GM23338 (cell line): Measurements from ENCODE around the gene PCGF6.

Experiments used
- POLR2AphosphoS5 ChIP-seq: IDR thresholded peaks from 2 replicates; pipeline ENCODE4 v1.6.1; 2016; ENCODE audit warnings: antibody characterized with exemption, low read depth
- TF ChIP-seq, protein P1 (sequence below): IDR thresholded peaks from one replicate; pipeline ENCODE4 v1.6.1; 2018; ENCODE audit warnings: antibody characterized with exemption; ENCODE audit not compliant: unreplicated experiment
- TF ChIP-seq, protein P2 (sequence below), 2 experiments: fragments of 200-600 bp in 1 of 2; sonication (generic) in 1 of 2; conservative IDR thresholded peaks; 2 replicates each; pipeline versions ENCODE4 v1.5.1 to v1.6.1; 2016 to 2017; ENCODE audit warnings: antibody characterized with exemption in 2 of 2, low read depth in 2 of 2, mild to moderate bottlenecking in 2 of 2, moderate library complexity in 1 of 2

DNA sequence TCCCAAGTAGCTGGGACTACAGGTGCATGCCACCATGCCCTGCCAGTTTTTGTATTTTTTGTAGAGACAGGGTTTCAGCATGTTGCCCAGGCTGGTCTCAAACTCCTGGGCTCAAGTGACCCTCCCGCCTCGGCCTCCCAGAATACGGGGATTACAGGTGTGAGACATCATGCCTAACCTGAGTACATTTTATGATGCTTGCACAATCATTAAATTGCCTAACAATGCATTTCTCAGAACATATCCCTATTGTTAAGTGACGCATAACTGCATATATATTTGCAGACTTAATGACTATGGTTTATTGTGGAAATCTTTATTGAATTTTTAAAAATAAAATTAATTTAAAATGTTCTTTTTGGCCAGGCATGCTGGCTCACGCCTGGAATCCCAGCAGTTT is 43.3 kb downstream of the PCGF6 start:
- TF ChIP-seq, protein P1, sequence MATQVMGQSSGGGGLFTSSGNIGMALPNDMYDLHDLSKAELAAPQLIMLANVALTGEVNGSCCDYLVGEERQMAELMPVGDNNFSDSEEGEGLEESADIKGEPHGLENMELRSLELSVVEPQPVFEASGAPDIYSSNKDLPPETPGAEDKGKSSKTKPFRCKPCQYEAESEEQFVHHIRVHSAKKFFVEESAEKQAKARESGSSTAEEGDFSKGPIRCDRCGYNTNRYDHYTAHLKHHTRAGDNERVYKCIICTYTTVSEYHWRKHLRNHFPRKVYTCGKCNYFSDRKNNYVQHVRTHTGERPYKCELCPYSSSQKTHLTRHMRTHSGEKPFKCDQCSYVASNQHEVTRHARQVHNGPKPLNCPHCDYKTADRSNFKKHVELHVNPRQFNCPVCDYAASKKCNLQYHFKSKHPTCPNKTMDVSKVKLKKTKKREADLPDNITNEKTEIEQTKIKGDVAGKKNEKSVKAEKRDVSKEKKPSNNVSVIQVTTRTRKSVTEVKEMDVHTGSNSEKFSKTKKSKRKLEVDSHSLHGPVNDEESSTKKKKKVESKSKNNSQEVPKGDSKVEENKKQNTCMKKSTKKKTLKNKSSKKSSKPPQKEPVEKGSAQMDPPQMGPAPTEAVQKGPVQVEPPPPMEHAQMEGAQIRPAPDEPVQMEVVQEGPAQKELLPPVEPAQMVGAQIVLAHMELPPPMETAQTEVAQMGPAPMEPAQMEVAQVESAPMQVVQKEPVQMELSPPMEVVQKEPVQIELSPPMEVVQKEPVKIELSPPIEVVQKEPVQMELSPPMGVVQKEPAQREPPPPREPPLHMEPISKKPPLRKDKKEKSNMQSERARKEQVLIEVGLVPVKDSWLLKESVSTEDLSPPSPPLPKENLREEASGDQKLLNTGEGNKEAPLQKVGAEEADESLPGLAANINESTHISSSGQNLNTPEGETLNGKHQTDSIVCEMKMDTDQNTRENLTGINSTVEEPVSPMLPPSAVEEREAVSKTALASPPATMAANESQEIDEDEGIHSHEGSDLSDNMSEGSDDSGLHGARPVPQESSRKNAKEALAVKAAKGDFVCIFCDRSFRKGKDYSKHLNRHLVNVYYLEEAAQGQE = no peak
- TF ChIP-seq, protein P2, sequence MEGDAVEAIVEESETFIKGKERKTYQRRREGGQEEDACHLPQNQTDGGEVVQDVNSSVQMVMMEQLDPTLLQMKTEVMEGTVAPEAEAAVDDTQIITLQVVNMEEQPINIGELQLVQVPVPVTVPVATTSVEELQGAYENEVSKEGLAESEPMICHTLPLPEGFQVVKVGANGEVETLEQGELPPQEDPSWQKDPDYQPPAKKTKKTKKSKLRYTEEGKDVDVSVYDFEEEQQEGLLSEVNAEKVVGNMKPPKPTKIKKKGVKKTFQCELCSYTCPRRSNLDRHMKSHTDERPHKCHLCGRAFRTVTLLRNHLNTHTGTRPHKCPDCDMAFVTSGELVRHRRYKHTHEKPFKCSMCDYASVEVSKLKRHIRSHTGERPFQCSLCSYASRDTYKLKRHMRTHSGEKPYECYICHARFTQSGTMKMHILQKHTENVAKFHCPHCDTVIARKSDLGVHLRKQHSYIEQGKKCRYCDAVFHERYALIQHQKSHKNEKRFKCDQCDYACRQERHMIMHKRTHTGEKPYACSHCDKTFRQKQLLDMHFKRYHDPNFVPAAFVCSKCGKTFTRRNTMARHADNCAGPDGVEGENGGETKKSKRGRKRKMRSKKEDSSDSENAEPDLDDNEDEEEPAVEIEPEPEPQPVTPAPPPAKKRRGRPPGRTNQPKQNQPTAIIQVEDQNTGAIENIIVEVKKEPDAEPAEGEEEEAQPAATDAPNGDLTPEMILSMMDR (conservative IDR thresholded peaks at IDR 0.05; ENCODE audit: low read depth in 2 of 2) = no peak
- TF ChIP-seq POLR2AphosphoS5 = no peak
